ENCODE results near the gene AMPD2. TPM values are rescaled to one million over a fixed set of nuclear protein-coding genes. Genes with fewer than 3 reads are reported as not detected.

The AMPD2 gene
- total and polyA plus RNA-seq, 9 of the 15 experiments (the other 6 are each of a cell fraction or from before 2014, with no cell fraction given) = 2.0 to 77.7 (median 28.2) TPM

DNA sequence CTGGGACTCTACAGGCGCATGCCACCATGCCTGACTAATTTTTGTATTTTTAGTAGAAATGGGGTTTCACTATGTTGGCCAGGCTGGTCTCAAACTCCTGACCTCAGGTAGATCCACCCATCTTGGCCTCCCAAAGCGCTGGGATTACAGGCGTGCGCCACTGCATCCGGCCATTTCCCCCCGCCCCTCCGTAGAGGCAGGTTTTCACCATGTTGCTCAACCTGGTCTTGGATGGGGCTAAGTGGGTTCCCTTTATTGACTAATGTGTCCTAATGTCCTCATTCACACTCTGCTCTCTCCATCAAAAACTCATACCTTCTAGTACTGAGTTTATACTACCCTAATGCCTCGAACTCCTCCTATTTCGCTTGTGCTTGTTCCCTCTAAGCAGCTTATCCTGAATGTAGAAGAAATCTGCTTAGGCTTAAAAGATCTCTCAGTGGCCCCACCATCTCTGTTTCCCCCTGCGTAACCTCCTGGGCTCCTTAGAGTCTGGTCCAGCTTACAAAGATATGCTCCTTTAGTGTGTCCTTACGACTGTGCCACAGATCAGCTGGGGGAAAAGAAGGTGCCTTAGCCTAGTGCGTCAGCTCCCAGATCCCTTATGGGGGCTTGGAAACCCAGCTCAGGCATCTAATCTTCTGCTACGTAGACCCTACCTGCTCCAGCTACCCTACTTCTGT lies 8.2 kb upstream of the AMPD2 start:
- POLR2A ChIA-PET = interaction anchor here (0.6 to 4.8 kb wide), 5 partner anchors 10 to 233 kb away, joined by 3 to 40 read pairs (median 4); partner anchors contain the start of gene GNAI3
- WGBS (ENCODE audit: insufficient coverage, low coverage, missing lambda C conversion rate) = 24% methylated on average over 13 of the region's 13 CpGs
- no peak overlapping the region for H3K9ac ChIP-seq (ENCODE audit: insufficient read depth in 1 of 2, low read depth in 2 of 2, low read length in 2 of 2)
- intact Hi-C loops (cut with micrococcal nuclease) = no loop called here
- no peaks in the 10 kb centered on the region for H3K9me1 ChIP-seq (ENCODE audit: control insufficient read depth, insufficient read depth, low read length)
- CTCF ChIA-PET (ENCODE audit: low intra/inter-chr PET ratio) = no interaction called here
- H3K9me3 ChIP-seq (replicated peaks; ENCODE audit: control insufficient read depth, insufficient read depth, low read depth, low read length) = no peaks in the 10 kb centered on the region
- H3K79me2 ChIP-seq (ENCODE audit: control insufficient read depth, insufficient read depth, low read length) = no peaks in the 10 kb centered on the region
- no peaks in the 10 kb centered on the region for H3K36me3 ChIP-seq (ENCODE audit: control insufficient read depth, insufficient read depth, low read length)
- H3K27me3 ChIP-seq (ENCODE audit: control insufficient read depth in 2 of 2, insufficient read depth in 2 of 2, low read length in 2 of 2) = peaks cover 31 to 32% of the 10 kb centered on the region in 2 experiments; a peak in 4 of 5 replicates
- no peaks in the 10 kb centered on the region for H4K20me1 ChIP-seq (replicated peaks; ENCODE audit: control insufficient read depth, insufficient read depth, low read length)
- in situ Hi-C loops (cut with MboI) = no loop called here
- no peak overlapping the region for H3K4me2 ChIP-seq (ENCODE audit: insufficient read depth, low read length)
- no peak for FAIRE-seq
- TF ChIP-seq ZNF140 (CRISPR knock-in tag; IDR thresholded peaks at IDR 0.05) (no peak), RBM39 (optimal IDR thresholded peaks at IDR 0.05; ENCODE audit: low read depth, low read length) (no peak), THRB (CRISPR knock-in tag; conservative IDR thresholded peaks at IDR 0.05) (no peak)
- ATAC-seq = no peak
- no peak overlapping the region for H3K4me3 ChIP-seq
- no peak for DNase-seq (ENCODE audit: extremely low read depth in 1 of 4, low spot score in 3 of 4)
- no peak overlapping the region for H2AFZ ChIP-seq (ENCODE audit: low read depth, low read length)
- H3K27ac ChIP-seq (ENCODE audit: extremely low read depth, low read depth, low read length) = no peak overlapping the region
- H3K4me1 ChIP-seq (replicated peaks in 1 of 2; ENCODE audit: control insufficient read depth in 2 of 2, insufficient read depth in 2 of 2, low read length in 2 of 2) = no peaks in the 10 kb centered on the region
- BruUV-seq (replicated peaks) = no TSS peak
